AG10803 (cell line): Measurements from ENCODE around the gene AHNAK2.
"Not testable (repeated sequence)": the region's sequence is repeated elsewhere in the genome, so short reads cannot be mapped to it uniquely, and the experiment has no call there.

ENCODE experiments used
- DNase-seq: peaks from one replicate; pipeline ENCODE4 v3.0.0; 2010; ENCODE audit warnings: low read depth
- H3K4me3 ChIP-seq: 2 replicates; pipeline ENCODE4 v1.5.1; 2011; ENCODE audit warnings: mild to moderate bottlenecking, low read length, control low read depth
- CTCF ChIP-seq: conservative IDR thresholded peaks from 2 replicates; pipeline ENCODE4 v1.5.1; 2011; ENCODE audit warnings: mild to moderate bottlenecking, low read length, control low read depth, inconsistent platforms

The AHNAK2 gene

GRCh38 chr14:104925855-104926609, 52.1 kb downstream of the AHNAK2 start:
- DNase-seq: no peak
- TF ChIP-seq CTCF: no peak
- no peak overlapping the region for H3K4me3 ChIP-seq

- no peak for DNase-seq
- H3K4me3 ChIP-seq: no peak overlapping the region
- no peak for TF ChIP-seq CTCF
These were observed 52.8 kb downstream of the AHNAK2 start for GRCh38 chr14:104925214-104925854.

- DNase-seq: no peak
- H3K4me3 ChIP-seq: no peak within 1 kb of the TSS
- TF ChIP-seq CTCF: no peak
These were observed 53.6 kb downstream of the AHNAK2 start, which contains the start of gene PLD4 for GRCh38 chr14:104924421-104925213. Gene PLD4, plus strand, starts transcription at chr14:104924879. Its CDS starts 2,262 bp downstream, at chr14:104927141.

- TF ChIP-seq CTCF: no peak
- H3K4me3 ChIP-seq: no peak overlapping the region
- no peak for DNase-seq
These were observed 54.3 kb downstream of the AHNAK2 start for GRCh38 chr14:104923640-104924420.

- no peak for DNase-seq
- H3K4me3 ChIP-seq: no peak overlapping the region
- no peak for TF ChIP-seq CTCF
These were observed 58.2 kb downstream of the AHNAK2 start for GRCh38 chr14:104919993-104920315.

- DNase-seq, H3K4me3 ChIP-seq: not testable (repeated sequence)
These were observed 58.8 kb downstream of the AHNAK2 start for GRCh38 chr14:104919152-104919992.
